Body of pancreas (tissue), 4 donors: ENCODE results near the gene SLC35G6. TPM values are rescaled to one million over a fixed set of nuclear protein-coding genes. Genes with fewer than 3 reads are reported as not detected.
A peak's percentile ranks its signal among the peaks of the same experiment; 100 is the strongest.

Experiments used
- ATAC-seq: fragments of 150-250 bp; one replicate; pipeline ENCODE4 v1.9.1; 2016
- DNase-seq, 4 donors: peaks; one replicate each; pipeline ENCODE4 v3.0.0-alpha.2; 2019
- H3K27ac ChIP-seq, 4 donors: fragments of 200-600 bp; sonication (generic); 1 replicate in 3 of 4; 2 replicates in 1 of 4; pipeline versions ENCODE4 v1.5.1 to v1.6.1; 2016 to 2019; ENCODE audit warnings: mild to moderate bottlenecking in 1 of 4, mixed read lengths in 1 of 4, moderate library complexity in 1 of 4
- H3K27me3 ChIP-seq, 2 donors: fragments of 200-600 bp; sonication (generic); one replicate each; pipeline ENCODE4 v1.6.0; 2016; ENCODE audit warnings: mild to moderate bottlenecking in 1 of 2
- H3K36me3 ChIP-seq, 2 donors: fragments of 200-600 bp; sonication (generic); replicated peaks in 1 of 2; 2 replicates each; pipeline ENCODE4 v1.5.1; 2016; ENCODE audit warnings: low read depth in 2 of 2; ENCODE audit not compliant: insufficient read depth in 1 of 2
- H3K4me1 ChIP-seq: fragments of 200-600 bp; sonication (generic); one replicate; pipeline ENCODE4 v1.6.0; 2016
- H3K4me3 ChIP-seq, 2 donors: fragments of 200-600 bp; sonication (generic); 1 replicate in 1 of 2; 2 replicates in 1 of 2; pipeline ENCODE4 v1.5.1; 2016 to 2019
- H3K9me3 ChIP-seq, 3 donors: fragments of 200-600 bp; sonication (generic); 1 replicate in 2 of 3; 2 replicates in 1 of 3; pipeline ENCODE4 v1.5.1; 2016
- POLR2A ChIP-seq, 3 donors: fragments of 450-650 bp; IDR thresholded peaks; one replicate each; pipeline ENCODE4 v1.6.1; 2016; ENCODE audit warnings: antibody characterized with exemption in 3 of 3, mild to moderate bottlenecking in 2 of 3
- WGBS, 2 donors: methylation state at CpG; one replicate each; pipeline ENCODE4 v1.1.5; 2017; 5-methylcytosine and 5-hydroxymethylcytosine counted together
- intact Hi-C: fragments of 100-400 bp; cut with DNase I; formaldehyde crosslinking; loops from one replicate; pipeline ENCODE4 v1.15.1; 2023
- total RNA-seq, 2 donors: library from RNA; depleted of rRNA; stranded (reverse); fragments of >200 nt; gene quantifications; one replicate each; pipeline ENCODE4 v1.1.0, GENCODE V29; 2016
- TF ChIP-seq, protein P1 (sequence below), 7 experiments: fragments of 450-650 bp in 4 of 7; fragments of 200-600 bp in 3 of 7; sonication (generic) in 3 of 7; IDR thresholded peaks; one replicate each; pipeline ENCODE4 v1.5.1; 2016 to 2019; ENCODE audit warnings: antibody characterized with exemption in 7 of 7

The SLC35G6 gene
- total RNA-seq, 2 donors from 2014 or later = not detected

DNA sequence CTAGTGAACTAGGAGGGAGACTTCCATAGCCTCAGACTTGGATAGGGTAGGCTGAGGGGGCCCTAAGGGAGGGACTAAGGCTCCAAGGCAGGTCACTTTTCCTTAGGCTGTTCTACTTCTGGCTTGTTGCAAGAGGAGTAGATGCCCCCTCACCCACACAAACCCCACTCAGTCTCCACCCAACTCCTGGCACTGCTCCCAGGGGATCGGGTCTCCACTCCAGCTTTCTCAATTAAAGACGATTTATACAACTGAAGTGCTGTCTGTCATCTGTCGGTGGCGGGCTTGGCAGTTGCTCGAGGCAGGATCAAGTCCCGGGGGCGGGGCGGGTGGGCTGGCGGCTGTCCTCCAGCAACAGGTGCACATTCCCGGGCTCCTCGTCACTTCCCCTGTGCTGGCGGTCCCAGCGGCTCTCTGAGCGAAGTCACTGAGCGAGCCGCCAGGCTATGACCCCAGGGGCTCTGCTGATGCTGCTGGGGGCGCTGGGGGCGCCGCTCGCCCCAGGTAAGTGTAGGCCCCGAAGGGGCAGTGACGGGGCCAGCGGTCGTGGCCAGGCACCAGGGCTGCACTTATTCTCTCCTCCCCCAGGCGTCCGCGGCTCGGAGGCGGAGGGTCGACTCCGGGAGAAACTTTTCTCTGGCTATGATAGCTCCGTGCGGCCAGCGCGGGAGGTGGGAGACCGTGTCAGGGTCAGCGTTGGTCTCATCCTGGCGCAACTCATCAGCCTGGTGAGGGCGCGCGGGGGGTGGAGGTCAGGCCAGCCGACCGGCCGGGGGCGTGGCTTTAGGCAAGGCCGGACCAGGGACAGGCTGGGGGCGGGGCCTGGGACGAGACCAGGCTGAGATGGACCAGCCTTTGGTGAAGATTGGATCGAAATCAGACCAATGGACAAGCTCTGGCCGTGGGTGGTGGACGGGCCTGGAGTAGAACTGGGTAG is 36.3 kb upstream of the SLC35G6 start, which contains the start of gene CHRNB1:
TSS of gene CHRNB1 (plus strand) at position 380 of the 937 bp plus-strand sequence. CDS start at position 447, 67 bp downstream.
- ATAC-seq (peak; percentile 87), DNase-seq (peak; percentile 82 to 91 (median 88))
- H3K27ac ChIP-seq = peak within 1 kb of the TSS; percentile 33 to 75 (median 51)
- H3K27me3 ChIP-seq = no peaks in the 10 kb centered on the region
- intact Hi-C loops = loop anchor here (5.0 kb wide), 1 partner anchor 42 kb away; no protein-coding TSS in a partner anchor
- H3K4me1 ChIP-seq = peaks cover 22% of the 10 kb centered on the region
- no peaks in the 10 kb centered on the region for H3K36me3 ChIP-seq
- TF ChIP-seq POLR2A (IDR thresholded peaks at IDR 0.05) = peak in 2 of 3 donors; percentile 28 to 30
- TF ChIP-seq, protein P1, sequence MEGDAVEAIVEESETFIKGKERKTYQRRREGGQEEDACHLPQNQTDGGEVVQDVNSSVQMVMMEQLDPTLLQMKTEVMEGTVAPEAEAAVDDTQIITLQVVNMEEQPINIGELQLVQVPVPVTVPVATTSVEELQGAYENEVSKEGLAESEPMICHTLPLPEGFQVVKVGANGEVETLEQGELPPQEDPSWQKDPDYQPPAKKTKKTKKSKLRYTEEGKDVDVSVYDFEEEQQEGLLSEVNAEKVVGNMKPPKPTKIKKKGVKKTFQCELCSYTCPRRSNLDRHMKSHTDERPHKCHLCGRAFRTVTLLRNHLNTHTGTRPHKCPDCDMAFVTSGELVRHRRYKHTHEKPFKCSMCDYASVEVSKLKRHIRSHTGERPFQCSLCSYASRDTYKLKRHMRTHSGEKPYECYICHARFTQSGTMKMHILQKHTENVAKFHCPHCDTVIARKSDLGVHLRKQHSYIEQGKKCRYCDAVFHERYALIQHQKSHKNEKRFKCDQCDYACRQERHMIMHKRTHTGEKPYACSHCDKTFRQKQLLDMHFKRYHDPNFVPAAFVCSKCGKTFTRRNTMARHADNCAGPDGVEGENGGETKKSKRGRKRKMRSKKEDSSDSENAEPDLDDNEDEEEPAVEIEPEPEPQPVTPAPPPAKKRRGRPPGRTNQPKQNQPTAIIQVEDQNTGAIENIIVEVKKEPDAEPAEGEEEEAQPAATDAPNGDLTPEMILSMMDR (IDR thresholded peaks at IDR 0.05) = peak in 4 of 7 experiments; percentile 7 to 40 (median 18)
- WGBS, 2 donors = 3% methylated on average over 15 to 49 of the region's 51 CpGs
- peak within 1 kb of the TSS; percentile 3 to 35 for H3K4me3 ChIP-seq
- no peaks in the 10 kb centered on the region for H3K9me3 ChIP-seq

DNA sequence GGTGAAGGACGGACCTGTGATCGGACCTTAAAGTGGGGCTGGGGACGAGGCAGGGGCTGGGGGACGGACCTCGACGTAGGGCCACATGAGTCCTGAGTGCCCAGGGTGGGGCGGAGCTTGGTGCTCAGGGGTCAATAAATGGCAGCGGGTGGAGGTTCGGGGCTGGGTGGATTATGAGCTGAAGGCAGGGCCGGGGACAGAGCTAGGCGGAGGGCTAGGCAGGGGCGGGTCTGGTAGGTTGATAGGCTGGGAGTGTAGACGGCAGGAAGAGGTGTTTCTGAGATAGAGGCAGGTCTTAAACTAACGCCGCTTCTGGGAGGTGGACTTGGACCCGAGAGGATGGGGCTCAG is 35.7 kb upstream of the SLC35G6 start:
- ATAC-seq = peak; percentile 53
- Histone ChIP-seq H3K4me1 (peaks cover 16% of the 10 kb centered on the region), H3K4me3 (peak overlapping the region in 1 of 2 donors; percentile 35), H3K36me3 (no peaks in the 10 kb centered on the region), H3K27me3 (no peaks in the 10 kb centered on the region), H3K27ac (peak overlapping the region in 3 of 4 donors; percentile 33 to 75 (median 66)), H3K9me3 (no peaks in the 10 kb centered on the region)
- peak in 1 of 4 donors; percentile 45 for DNase-seq
- intact Hi-C loops = no loop called here
- WGBS, 2 donors = 4% methylated on average over 16 of the region's 16 CpGs
- no peak for TF ChIP-seq POLR2A (IDR thresholded peaks at IDR 0.05)
- TF ChIP-seq, protein P1 (IDR thresholded peaks at IDR 0.05) = no peak

DNA sequence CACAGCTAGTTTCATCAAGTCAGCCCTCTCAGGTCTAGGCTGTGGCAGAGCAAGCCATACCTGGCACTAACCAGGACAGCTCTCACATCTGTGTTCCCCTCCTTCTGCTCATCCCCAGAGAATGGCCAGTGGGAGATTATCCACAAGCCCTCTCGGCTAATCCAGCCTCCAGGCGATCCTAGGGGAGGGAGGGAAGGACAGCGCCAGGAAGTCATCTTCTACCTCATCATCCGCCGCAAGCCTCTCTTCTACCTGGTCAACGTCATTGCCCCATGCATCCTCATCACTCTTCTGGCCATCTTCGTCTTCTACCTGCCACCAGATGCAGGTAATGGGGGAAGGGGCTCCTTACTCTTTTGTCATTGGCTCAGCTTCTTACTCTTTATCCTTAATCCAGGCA is 32.8 kb upstream of the SLC35G6 start:
- no peaks in the 10 kb centered on the region for H3K36me3 ChIP-seq
- WGBS, 2 donors = 91 to 92% methylated on average over 7 of the region's 7 CpGs
- DNase-seq (no peak), ATAC-seq (no peak)
- no peak for TF ChIP-seq POLR2A (IDR thresholded peaks at IDR 0.05)
- TF ChIP-seq, protein P1 (IDR thresholded peaks at IDR 0.05) = no peak
- H3K27me3 ChIP-seq = no peaks in the 10 kb centered on the region
- intact Hi-C loops = no loop called here
- H3K27ac ChIP-seq = no peak overlapping the region
- H3K4me3 ChIP-seq = no peak overlapping the region
- H3K9me3 ChIP-seq = no peaks in the 10 kb centered on the region
- H3K4me1 ChIP-seq = peaks cover 11% of the 10 kb centered on the region

DNA sequence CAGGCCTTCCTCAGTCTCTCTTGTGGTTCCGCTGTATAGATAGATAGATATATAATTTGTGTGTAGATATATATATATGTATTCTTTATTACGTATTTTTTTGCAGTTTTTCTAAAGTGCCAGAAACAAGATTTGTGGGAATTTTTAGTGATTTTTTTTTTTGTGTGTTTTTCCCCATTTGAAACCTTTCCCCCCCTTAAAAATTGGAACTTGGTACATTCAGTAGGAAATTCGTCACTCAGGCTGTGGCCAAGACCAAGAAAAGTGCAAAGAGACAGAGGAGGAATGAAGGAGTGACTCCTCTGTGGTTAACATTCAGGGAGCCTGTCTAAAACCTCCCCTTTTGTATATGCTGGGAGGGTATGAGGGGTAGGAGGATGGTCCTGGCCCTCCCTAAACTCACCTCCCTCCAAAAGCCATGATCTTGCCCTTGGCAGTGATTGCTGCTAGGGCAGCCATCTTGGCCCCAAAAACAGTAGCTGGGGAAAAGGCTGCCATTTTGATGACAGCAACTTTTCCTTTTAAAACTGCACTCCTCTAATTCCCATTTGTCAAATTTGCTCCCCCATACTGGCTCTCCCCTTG is 21.2 kb upstream of the SLC35G6 start:
- intact Hi-C loops = no loop called here
- TF ChIP-seq POLR2A (IDR thresholded peaks at IDR 0.05) = no peak
- TF ChIP-seq, protein P1 (IDR thresholded peaks at IDR 0.05) = no peak
- Histone ChIP-seq H3K27me3 (no peaks in the 10 kb centered on the region), H3K27ac (no peak overlapping the region), H3K9me3 (no peaks in the 10 kb centered on the region), H3K4me3 (no peak overlapping the region), H3K36me3 (peaks cover 0 to 7% of the 10 kb centered on the region in 2 donors), H3K4me1 (peaks cover 12% of the 10 kb centered on the region)
- 72 to 76% methylated on average over 3 of the region's 3 CpGs for WGBS, 2 donors
- ATAC-seq (no peak), DNase-seq (no peak)
